Heart right ventricle (tissue), 16 donors: ENCODE data around the gene TBC1D2. TPM values are rescaled to one million over a fixed set of nuclear protein-coding genes. Genes with fewer than 3 reads are reported as not detected.

Source experiments
- ATAC-seq, 8 donors: fragments of 200-7000 bp; cut with Tn5 transposase; one replicate each; pipeline ENCODE4 v1.9.1; 2020; ENCODE audit warnings: mild to moderate bottlenecking in 8 of 8, moderate library complexity in 8 of 8, moderate number of reproducible peaks in 1 of 8
- DNase-seq, 2 donors: peaks; one replicate each; pipeline ENCODE4 v3.0.0-alpha.2; 2020
- H3K27ac ChIP-seq, 10 donors: fragments of 200-600 bp; sonication (generic) in 2 of 10; one replicate each; pipeline versions ENCODE4 v1.5.0 to v1.8.0; 2020 to 2022; ENCODE audit warnings: mild to moderate bottlenecking in 3 of 10
- H3K27me3 ChIP-seq, 7 donors: fragments of 200-600 bp; one replicate each; pipeline ENCODE4 v1.8.0; 2021 to 2022; ENCODE audit warnings: mild to moderate bottlenecking in 2 of 7
- H3K36me3 ChIP-seq, 9 donors: fragments of 200-600 bp; sonication (generic) in 1 of 9; one replicate each; pipeline versions ENCODE4 v1.5.0 to v1.8.0; 2020 to 2022; ENCODE audit warnings: mild to moderate bottlenecking in 2 of 9
- H3K4me1 ChIP-seq, 9 donors: fragments of 200-600 bp; sonication (generic) in 1 of 9; one replicate each; pipeline versions ENCODE4 v1.5.0 to v1.8.0; 2020 to 2022; ENCODE audit warnings: mild to moderate bottlenecking in 4 of 9
- H3K4me3 ChIP-seq, 10 donors: fragments of 200-600 bp; sonication (generic) in 2 of 10; one replicate each; pipeline versions ENCODE4 v1.5.0 to v1.8.0; 2020 to 2022; ENCODE audit warnings: mild to moderate bottlenecking in 7 of 10, moderate library complexity in 2 of 10
- H3K9me3 ChIP-seq, 11 donors: fragments of 200-600 bp in 10 of 11; sonication (generic) in 2 of 11; one replicate each; pipeline versions ENCODE4 v1.5.0 to v1.8.0; 2013 to 2022; ENCODE audit warnings: mild to moderate bottlenecking in 2 of 11, control low read depth in 1 of 11, moderate library complexity in 1 of 11
- WGBS, 2 donors: extraction: QIAGEN DNeasy Blood & Tissue Kit; methylation state at CpG; one replicate each; pipeline ENCODE4 v1.1.7; 2013; ENCODE audit warnings: inconsistent platforms in 1 of 2; 5-methylcytosine and 5-hydroxymethylcytosine counted together
- intact Hi-C, 10 donors: fragments of 100-400 bp; cut with DNase I; formaldehyde crosslinking; loops; one replicate each; pipeline versions ENCODE4 v1.11.1 to v1.14.2; 2022
- polyA plus RNA-seq, 2 donors: library from polyadenylated mRNA; stranded (reverse); fragments of 200-250 nt; gene quantifications; one replicate each; pipeline ENCODE4 v1.2.3, GENCODE V29; 2013
- total RNA-seq, 10 donors: library from RNA; stranded (reverse); fragmentation: NEBNext Ultra II Directional in 3 of 10; extraction: Animal tissue kit (Norgen Biotek cat#: 25700) in 3 of 10; gene quantifications; one replicate each; pipeline versions ENCODE4 v1.2.1 to v1.2.4, GENCODE V29; 2021 to 2023
- TF ChIP-seq, protein P1 (sequence below), 9 donors: fragments of 200-600 bp; sonication (generic) in 2 of 9; IDR thresholded peaks; one replicate each; pipeline versions ENCODE4 v1.5.0 to v1.8.0; 2021 to 2022; ENCODE audit warnings: antibody characterized with exemption in 9 of 9, mild to moderate bottlenecking in 5 of 9, moderate library complexity in 1 of 9
- donor health status: Arrhythmogenic right ventricular cardiomyopathy.
- donor health status: ischemic (EF 13 %, LVEDD 7.1; RV severe dilation, severe dysfunction).
- donor health status: healthy with polysubstance abuse.
- donor health status: DM: no; HTN: yes; CAD: no.
- donor health status: DM: no; HTN: no; CAD: no.
- donor health status: ischemic (EF 25% LVEDD 6.9; RV normal size, moderate dysfunction).
- donor health status: ischemic (EF 25% LVEDD 5.7; RV mildly dilated, moderate dysfunction).
- donor health status: healthy.
- donor health status: DM: yes; HTN: yes; CAD: no.
- donor health status: Ischemic cardiomyopathy.
- donor health status: ischemic (EF 35%, LVEDD 5.7; RV mildly dilated, moderate dysfunction).
- donor health status: nonischemic (EF 11% LVEDD 7.7; RV severe dilation, severe dysfunction).
- donor health status: DM: yes; HTN: yes; CAD: no.
- donor health status: PGD.
- donor health status: ischemic (EF 29% LVEDD 5.4; RV normal size, mild dysfunction).
- donor health status: nonischemic (EF 23%, LVEDD 6.1; RV moderate dilation, normal function).

The TBC1D2 gene
- total and polyA plus RNA-seq, 12 donors, result 0.49 to 4.3 (median 1.9) TPM

DNA sequence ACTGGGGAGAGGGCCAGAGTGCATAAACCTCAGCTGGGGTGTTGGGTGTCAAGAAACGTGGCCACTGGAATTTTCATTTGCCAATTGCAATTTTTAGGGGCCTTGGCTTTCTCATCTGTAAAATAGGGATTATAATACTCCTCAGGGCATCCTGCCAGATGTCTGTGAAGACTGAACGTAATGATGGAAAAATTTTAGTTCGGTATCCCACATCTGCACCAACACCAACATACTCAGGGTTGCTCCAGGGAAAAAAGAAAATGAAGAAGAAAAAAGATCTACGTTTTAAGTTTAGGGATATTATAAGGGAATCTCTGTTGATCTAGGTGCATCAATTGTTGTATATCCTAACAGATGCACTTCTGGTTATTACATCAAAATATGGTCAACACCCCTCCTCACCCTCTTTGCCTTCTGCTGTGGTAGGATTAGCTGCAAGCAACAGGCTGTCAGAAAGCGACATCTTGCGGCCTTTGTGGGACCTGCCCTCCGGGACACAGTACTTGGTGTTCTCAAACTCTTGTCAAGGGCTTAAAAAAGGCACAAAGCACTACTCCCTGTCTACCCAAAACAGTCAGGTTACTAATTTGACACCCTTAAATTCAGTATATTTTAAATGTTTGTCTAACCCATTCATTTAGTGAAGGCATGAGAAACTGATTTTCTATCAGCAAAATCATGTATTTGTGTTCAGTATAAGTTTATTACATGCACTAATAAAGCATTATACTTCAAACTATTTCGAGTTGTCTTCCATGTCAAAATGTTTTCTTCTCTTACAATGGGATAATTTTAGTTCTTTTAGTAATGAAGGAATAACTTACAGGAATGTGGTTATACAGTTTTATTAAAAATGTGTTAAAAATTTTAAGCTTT is 8.3 kb upstream of the TBC1D2 start:
- ATAC-seq (peak; percentile 80 to 97 (median 95)), DNase-seq (peak; percentile 75 to 80)
- Histone ChIP-seq H3K4me1 (no peaks in the 10 kb centered on the region), H3K9me3 (no peaks in the 10 kb centered on the region), H3K27ac (no peak overlapping the region), H3K27me3 (peaks cover 0 to 15% (median 0%) of the 10 kb centered on the region in 7 donors), H3K36me3 (no peaks in the 10 kb centered on the region), H3K4me3 (no peak overlapping the region)
- intact Hi-C loops, result loop anchor here (1.0 to 10.0 kb wide), 15 partner anchors 56 to 629 kb away; partner anchors contain the start of genes TRMO (in 7 of the 10), NCBP1 (in 1 of the 10) and TSTD2 (in 1 of the 10)
- TF ChIP-seq, protein P1, sequence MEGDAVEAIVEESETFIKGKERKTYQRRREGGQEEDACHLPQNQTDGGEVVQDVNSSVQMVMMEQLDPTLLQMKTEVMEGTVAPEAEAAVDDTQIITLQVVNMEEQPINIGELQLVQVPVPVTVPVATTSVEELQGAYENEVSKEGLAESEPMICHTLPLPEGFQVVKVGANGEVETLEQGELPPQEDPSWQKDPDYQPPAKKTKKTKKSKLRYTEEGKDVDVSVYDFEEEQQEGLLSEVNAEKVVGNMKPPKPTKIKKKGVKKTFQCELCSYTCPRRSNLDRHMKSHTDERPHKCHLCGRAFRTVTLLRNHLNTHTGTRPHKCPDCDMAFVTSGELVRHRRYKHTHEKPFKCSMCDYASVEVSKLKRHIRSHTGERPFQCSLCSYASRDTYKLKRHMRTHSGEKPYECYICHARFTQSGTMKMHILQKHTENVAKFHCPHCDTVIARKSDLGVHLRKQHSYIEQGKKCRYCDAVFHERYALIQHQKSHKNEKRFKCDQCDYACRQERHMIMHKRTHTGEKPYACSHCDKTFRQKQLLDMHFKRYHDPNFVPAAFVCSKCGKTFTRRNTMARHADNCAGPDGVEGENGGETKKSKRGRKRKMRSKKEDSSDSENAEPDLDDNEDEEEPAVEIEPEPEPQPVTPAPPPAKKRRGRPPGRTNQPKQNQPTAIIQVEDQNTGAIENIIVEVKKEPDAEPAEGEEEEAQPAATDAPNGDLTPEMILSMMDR (IDR thresholded peaks at IDR 0.05), result peak; percentile 73 to 97 (median 94)
- 29 to 33% methylated on average over 8 of the region's 8 CpGs for WGBS, 2 donors

DNA sequence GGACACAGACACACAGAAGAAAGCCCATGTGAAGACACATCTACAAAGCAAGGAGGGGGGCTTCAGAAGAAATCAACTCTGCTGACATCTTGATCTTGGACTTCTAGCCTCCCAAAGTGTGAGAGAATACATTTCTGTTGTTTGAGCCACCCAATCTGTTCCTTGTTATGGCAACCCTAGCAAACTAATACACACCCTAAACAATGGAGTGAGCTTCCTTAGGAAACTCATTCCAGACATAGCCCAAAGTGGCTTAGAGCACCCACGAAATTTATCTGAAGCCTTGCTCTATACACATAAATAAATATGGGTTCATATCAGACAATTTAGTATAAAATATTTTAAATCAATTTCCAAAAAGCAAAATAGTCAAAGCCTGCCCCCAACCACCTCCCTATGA is 7.6 kb upstream of the TBC1D2 start:
- H3K4me3 ChIP-seq, result no peak overlapping the region
- H3K27me3 ChIP-seq, result peaks cover 0 to 10% (median 0%) of the 10 kb centered on the region in 7 donors
- H3K36me3 ChIP-seq, result no peaks in the 10 kb centered on the region
- H3K4me1 ChIP-seq, result no peaks in the 10 kb centered on the region
- ATAC-seq (no peak), DNase-seq (no peak)
- intact Hi-C loops, result loop anchor here (1.0 to 10.0 kb wide), 15 partner anchors 56 to 628 kb away; partner anchors contain the start of genes TRMO (in 7 of the 10), NCBP1 (in 1 of the 10) and TSTD2 (in 1 of the 10)
- WGBS, 2 donors, result 66 to 73% methylated on average over 1 of the region's 1 CpG
- no peak overlapping the region for H3K27ac ChIP-seq
- no peaks in the 10 kb centered on the region for H3K9me3 ChIP-seq
- TF ChIP-seq, protein P1 (IDR thresholded peaks at IDR 0.05), result no peak

DNA sequence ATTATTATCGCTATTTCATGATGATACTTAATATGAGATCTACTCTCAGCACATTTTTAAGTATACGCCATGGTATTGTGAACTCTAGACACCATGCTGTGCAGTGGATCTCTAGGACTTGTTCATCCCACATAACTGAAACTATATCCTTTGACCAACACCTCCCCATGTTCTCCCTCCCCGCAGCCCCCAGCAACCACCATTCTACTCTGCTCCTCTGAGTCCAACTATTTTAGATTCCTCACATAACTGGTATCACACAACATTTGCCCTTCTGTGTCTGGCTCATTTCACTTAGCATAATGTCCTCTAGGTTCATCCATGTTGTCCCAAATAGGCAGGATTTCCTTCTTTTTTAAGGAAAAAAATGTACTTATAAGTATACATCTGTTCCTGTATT is 6.6 kb upstream of the TBC1D2 start:
- TF ChIP-seq, protein P1 (IDR thresholded peaks at IDR 0.05), result no peak
- Histone ChIP-seq H3K27ac (no peak overlapping the region), H3K4me1 (peaks cover 0 to 3% (median 0%) of the 10 kb centered on the region in 9 donors), H3K27me3 (peaks cover 0 to 10% (median 0%) of the 10 kb centered on the region in 7 donors), H3K9me3 (no peaks in the 10 kb centered on the region), H3K4me3 (no peak overlapping the region), H3K36me3 (no peaks in the 10 kb centered on the region)
- DNase-seq (no peak), ATAC-seq (no peak)
- 88 to 90% methylated on average over 3 of the region's 3 CpGs for WGBS, 2 donors
- intact Hi-C loops, result loop anchor here (2.0 to 10.0 kb wide), 13 partner anchors 55 to 627 kb away; partner anchors contain the start of genes TRMO (in 6 of the 10), NCBP1 (in 1 of the 10) and TSTD2 (in 1 of the 10)

DNA sequence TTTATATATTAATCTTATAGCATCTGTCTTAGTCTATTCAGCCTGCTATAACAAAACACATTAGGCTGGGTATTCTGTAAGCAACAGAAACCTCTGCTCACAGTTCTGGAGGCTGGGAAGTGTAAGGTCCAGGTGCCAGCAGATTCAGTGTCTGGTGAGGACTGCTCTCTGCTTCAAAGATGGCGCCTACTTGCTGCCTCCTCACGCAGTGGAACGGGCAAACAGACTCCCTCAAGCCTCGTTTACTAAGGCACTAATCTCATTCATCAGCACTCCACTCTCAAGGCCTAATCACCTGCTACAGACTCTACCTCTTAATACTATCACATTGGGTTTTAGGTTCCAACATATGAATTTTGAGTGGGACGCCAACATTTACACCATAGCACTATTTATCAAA is 5.2 kb upstream of the TBC1D2 start:
- H3K9me3 ChIP-seq, result no peaks in the 10 kb centered on the region
- H3K4me1 ChIP-seq, result peaks cover 0 to 9% (median 8%) of the 10 kb centered on the region in 9 donors
- TF ChIP-seq, protein P1 (IDR thresholded peaks at IDR 0.05), result no peak
- ATAC-seq, result no peak
- no peak for DNase-seq
- WGBS, 2 donors, result 74 to 83% methylated on average over 5 of the region's 5 CpGs
- H3K4me3 ChIP-seq, result no peak overlapping the region
- peaks cover 0 to 10% (median 0%) of the 10 kb centered on the region in 7 donors for H3K27me3 ChIP-seq
- intact Hi-C loops, result loop anchor here in 9 of 10 donors (2.0 to 10.0 kb wide), 10 partner anchors 53 to 626 kb away; partner anchors contain the start of genes TRMO (in 4 of the 9), NCBP1 (in 1 of the 9) and TSTD2 (in 1 of the 9)
- H3K27ac ChIP-seq, result no peak overlapping the region
- H3K36me3 ChIP-seq, result no peaks in the 10 kb centered on the region
